CD14-positive monocyte (primary cell): ENCODE measurements around the gene TRPM8. TPM values are rescaled to one million over a fixed set of nuclear protein-coding genes. Genes with fewer than 3 reads are reported as not detected.

Source experiments
- DNase-seq, 3 donors: peaks; one replicate each; pipeline ENCODE4 v3.0.0-alpha.2; 2011 to 2022
- H2AFZ ChIP-seq: 2 replicates; pipeline ENCODE4 v1.6.0; 2012; ENCODE audit warnings: mild to moderate bottlenecking, low read depth, low read length, inconsistent platforms; ENCODE audit not compliant: insufficient read depth, poor library complexity, severe bottlenecking
- H3K27ac ChIP-seq, 2 donors: 1 replicate in 1 of 2; 2 replicates in 1 of 2; pipeline ENCODE4 v1.5.1; 2012 to 2013; ENCODE audit warnings: low read length in 2 of 2, control low read depth in 1 of 2, inconsistent platforms in 1 of 2, low read depth in 1 of 2, mild to moderate bottlenecking in 1 of 2
- H3K27me3 ChIP-seq, 2 donors: one replicate each; pipeline versions ENCODE4 v1.6.0 to v1.6.1; 2011 to 2013; ENCODE audit warnings: low read length in 2 of 2; ENCODE audit not compliant: control insufficient read depth in 2 of 2, insufficient read depth in 2 of 2
- H3K36me3 ChIP-seq, 2 donors: replicated peaks in 1 of 2; 1 replicate in 1 of 2; 2 replicates in 1 of 2; pipeline versions ENCODE4 v1.5.1 to v1.6.1; 2012 to 2013; ENCODE audit warnings: low read length in 2 of 2, control low read depth in 1 of 2, inconsistent platforms in 1 of 2, mild to moderate bottlenecking in 1 of 2; ENCODE audit not compliant: insufficient read depth in 2 of 2, control insufficient read depth in 1 of 2
- H3K4me1 ChIP-seq, 2 donors: 1 replicate in 1 of 2; 2 replicates in 1 of 2; pipeline versions ENCODE4 v1.5.1 to v1.6.1; 2012 to 2013; ENCODE audit warnings: low read length in 2 of 2, control low read depth in 1 of 2, inconsistent platforms in 1 of 2, mild to moderate bottlenecking in 1 of 2, moderate library complexity in 1 of 2; ENCODE audit not compliant: insufficient read depth in 2 of 2, control insufficient read depth in 1 of 2
- H3K4me2 ChIP-seq: replicated peaks from 2 replicates; pipeline ENCODE3; 2012; ENCODE audit warnings: low read length, moderate library complexity, mild to moderate bottlenecking; ENCODE audit not compliant: poor library complexity, severe bottlenecking; ENCODE audit errors: extremely low read depth
- H3K4me3 ChIP-seq, 3 experiments: fragments of 200-600 bp in 1 of 3; sonication (generic) in 1 of 3; replicated peaks in 1 of 3; 1 replicate in 2 of 3; 2 replicates in 1 of 3; pipeline ENCODE4 v1.5.1; 2011 to 2013; ENCODE audit warnings: low read length in 3 of 3, mild to moderate bottlenecking in 3 of 3, control low read depth in 2 of 3, low read depth in 2 of 3, inconsistent platforms in 1 of 3, moderate library complexity in 1 of 3
- H3K79me2 ChIP-seq: 2 replicates; pipeline ENCODE4 v1.6.0; 2012; ENCODE audit warnings: mild to moderate bottlenecking, control low read depth, inconsistent platforms, low read length, moderate library complexity; ENCODE audit not compliant: insufficient read depth
- H3K9ac ChIP-seq: 2 replicates; pipeline ENCODE4 v1.6.0; 2017; ENCODE audit warnings: low read length, mild to moderate bottlenecking; ENCODE audit not compliant: insufficient read depth, poor library complexity, severe bottlenecking
- H3K9me3 ChIP-seq, 2 donors: replicated peaks in 1 of 2; 1 replicate in 1 of 2; 2 replicates in 1 of 2; pipeline versions ENCODE4 v1.5.1 to v1.6.1; 2012 to 2013; ENCODE audit warnings: low read length in 2 of 2, control low read depth in 1 of 2; ENCODE audit not compliant: control insufficient read depth in 1 of 2, insufficient read depth in 1 of 2
- H4K20me1 ChIP-seq: 2 replicates; pipeline ENCODE4 v1.6.0; 2012; ENCODE audit warnings: mild to moderate bottlenecking, low read length, control low read depth, moderate library complexity; ENCODE audit not compliant: insufficient read depth
- H3K27ac Mint-ChIP-seq, 7 donors: one replicate each; pipeline ENCODE4 v1.8.0; 2020; ENCODE audit warnings: mild to moderate bottlenecking in 7 of 7, mixed read lengths in 7 of 7, moderate library complexity in 6 of 7, inconsistent platforms in 2 of 7
- H3K27me3 Mint-ChIP-seq, 3 donors: one replicate each; pipeline ENCODE4 v1.8.0; 2021 to 2022; ENCODE audit warnings: low read depth in 3 of 3, mild to moderate bottlenecking in 3 of 3, mixed read lengths in 3 of 3, moderate library complexity in 3 of 3, inconsistent platforms in 1 of 3
- H3K36me3 Mint-ChIP-seq, 2 donors: one replicate each; pipeline ENCODE4 v1.8.0; 2020; ENCODE audit warnings: mixed read lengths in 2 of 2, inconsistent platforms in 1 of 2, mild to moderate bottlenecking in 1 of 2
- H3K4me1 Mint-ChIP-seq: one replicate; pipeline ENCODE4 v1.8.0; 2020; ENCODE audit warnings: mild to moderate bottlenecking, mixed read lengths
- H3K4me3 Mint-ChIP-seq, 2 donors: one replicate each; pipeline ENCODE4 v1.8.0; 2020; ENCODE audit warnings: mild to moderate bottlenecking in 2 of 2, mixed read lengths in 2 of 2, moderate library complexity in 1 of 2
- H3K9me3 Mint-ChIP-seq, 7 donors: one replicate each; pipeline ENCODE4 v1.8.0; 2020 to 2022; ENCODE audit warnings: mixed read lengths in 7 of 7, mild to moderate bottlenecking in 6 of 7, moderate library complexity in 6 of 7, inconsistent platforms in 2 of 7
- WGBS: methylation state at CpG from one replicate; pipeline ENCODE4 v1.1.5; 2013; ENCODE audit warnings: missing lambda C conversion rate; ENCODE audit not compliant: insufficient coverage; 5-methylcytosine and 5-hydroxymethylcytosine counted together
- intact Hi-C, 2 donors: fragments of 100-400 bp; cut with micrococcal nuclease; formaldehyde crosslinking; loops; one replicate each; pipeline versions ENCODE4 v1.15.0 to v1.15.1; 2023
- polyA plus RNA-seq, 3 donors: library from polyadenylated mRNA; depleted of rRNA in 1 of 3; unstranded in 2 of 3; stranded (reverse) in 1 of 3; fragments of 300-500 nt in 2 of 3; fragments of >200 nt in 1 of 3; fragmentation: Illumina TruSeq in 2 of 3; gene quantifications; 1 replicate in 2 of 3; 2 replicates in 1 of 3; pipeline ENCODE4 v1.2.3, GENCODE V29; 2012 to 2021
- TF ChIP-seq, protein P1 (sequence below): fragments of 200-600 bp; IDR thresholded peaks from one replicate; pipeline ENCODE4 v1.8.0; 2022; ENCODE audit warnings: antibody characterized with exemption, mild to moderate bottlenecking

TRPM8 gene
- polyA plus RNA-seq, 3 donors, result not detected

DNA sequence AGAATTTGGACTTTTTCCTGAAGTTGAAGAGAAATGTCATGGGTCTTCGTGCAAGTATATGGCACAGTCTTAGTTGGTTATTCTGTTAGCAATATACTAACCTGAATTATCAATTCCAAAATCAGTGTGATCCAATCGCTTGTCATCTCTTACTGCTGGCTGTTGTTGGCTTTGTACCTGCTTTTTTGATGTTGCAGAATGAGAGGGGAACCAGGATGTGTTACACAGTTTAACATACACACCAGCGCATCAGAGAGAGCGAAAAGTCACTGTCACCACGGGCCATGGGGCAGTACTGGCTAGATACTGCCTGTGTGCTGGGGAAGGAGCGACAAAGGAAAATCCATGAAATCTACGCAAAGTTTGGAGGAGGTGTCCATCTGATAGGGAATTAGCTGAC, 74.0 kb downstream of the TRPM8 start:
- no peak overlapping the region for H3K9ac ChIP-seq
- no peak overlapping the region for H3K4me3 ChIP-seq
- no peaks in the 10 kb centered on the region for H3K9me3 ChIP-seq
- no peaks in the 10 kb centered on the region for H3K4me1 ChIP-seq
- Mint-ChIP-seq H3K27ac (no peak overlapping the region), H3K27me3 (peaks cover 0 to 13% (median 5%) of the 10 kb centered on the region in 3 donors), H3K4me1 (no peaks in the 10 kb centered on the region), H3K9me3 (peaks cover 0 to 2% (median 0%) of the 10 kb centered on the region in 7 donors), H3K36me3 (no peaks in the 10 kb centered on the region), H3K4me3 (no peak overlapping the region)
- H3K27me3 ChIP-seq, result no peaks in the 10 kb centered on the region
- WGBS, result 100% methylated on average over 1 of the region's 7 CpGs
- no peaks in the 10 kb centered on the region for H4K20me1 ChIP-seq
- TF ChIP-seq, protein P1, sequence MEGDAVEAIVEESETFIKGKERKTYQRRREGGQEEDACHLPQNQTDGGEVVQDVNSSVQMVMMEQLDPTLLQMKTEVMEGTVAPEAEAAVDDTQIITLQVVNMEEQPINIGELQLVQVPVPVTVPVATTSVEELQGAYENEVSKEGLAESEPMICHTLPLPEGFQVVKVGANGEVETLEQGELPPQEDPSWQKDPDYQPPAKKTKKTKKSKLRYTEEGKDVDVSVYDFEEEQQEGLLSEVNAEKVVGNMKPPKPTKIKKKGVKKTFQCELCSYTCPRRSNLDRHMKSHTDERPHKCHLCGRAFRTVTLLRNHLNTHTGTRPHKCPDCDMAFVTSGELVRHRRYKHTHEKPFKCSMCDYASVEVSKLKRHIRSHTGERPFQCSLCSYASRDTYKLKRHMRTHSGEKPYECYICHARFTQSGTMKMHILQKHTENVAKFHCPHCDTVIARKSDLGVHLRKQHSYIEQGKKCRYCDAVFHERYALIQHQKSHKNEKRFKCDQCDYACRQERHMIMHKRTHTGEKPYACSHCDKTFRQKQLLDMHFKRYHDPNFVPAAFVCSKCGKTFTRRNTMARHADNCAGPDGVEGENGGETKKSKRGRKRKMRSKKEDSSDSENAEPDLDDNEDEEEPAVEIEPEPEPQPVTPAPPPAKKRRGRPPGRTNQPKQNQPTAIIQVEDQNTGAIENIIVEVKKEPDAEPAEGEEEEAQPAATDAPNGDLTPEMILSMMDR, result no peak
- H3K79me2 ChIP-seq, result no peaks in the 10 kb centered on the region
- no peak for DNase-seq
- no peaks in the 10 kb centered on the region for H3K36me3 ChIP-seq
- intact Hi-C loops, result no loop called here
- H2AFZ ChIP-seq, result no peak overlapping the region
- H3K4me2 ChIP-seq, result no peak overlapping the region
- H3K27ac ChIP-seq, result no peak overlapping the region

DNA sequence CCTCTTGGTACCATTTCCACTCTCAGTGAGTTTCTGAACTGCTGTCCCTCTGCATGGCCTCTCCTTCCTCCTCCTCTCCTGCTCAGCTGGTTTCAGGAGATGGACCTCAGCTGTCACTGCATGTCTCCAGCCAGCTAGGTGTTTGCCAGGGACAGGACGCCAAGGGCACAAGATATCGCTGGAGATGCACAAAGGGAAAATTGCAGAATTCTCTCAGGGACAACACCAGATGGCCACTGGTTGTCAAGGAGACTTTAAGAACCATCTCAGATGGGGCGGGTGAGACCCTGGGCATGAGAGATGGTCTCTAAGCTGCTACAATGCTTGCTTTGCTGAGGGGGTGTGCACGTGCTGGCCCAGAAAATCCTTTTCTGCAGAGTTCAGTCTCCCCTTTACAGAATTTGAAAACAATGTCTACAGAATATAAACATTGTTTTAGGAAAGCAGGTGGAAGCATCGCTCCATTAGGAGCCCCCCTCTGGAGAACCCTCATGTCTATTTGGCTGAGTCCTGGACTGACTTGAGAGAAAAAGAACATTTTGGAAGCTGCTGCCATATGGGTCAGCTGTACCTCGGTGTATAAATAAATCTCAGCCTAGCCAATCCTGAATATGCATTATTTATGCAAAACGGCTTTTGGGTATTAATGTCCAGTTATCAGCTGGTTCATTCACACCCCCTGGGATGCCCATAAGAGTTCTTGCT, 75.5 kb downstream of the TRPM8 start:
- Mint-ChIP-seq H3K36me3 (no peaks in the 10 kb centered on the region), H3K9me3 (peaks cover 0 to 1% (median 0%) of the 10 kb centered on the region in 7 donors), H3K4me1 (no peaks in the 10 kb centered on the region), H3K27me3 (peaks cover 0 to 13% (median 5%) of the 10 kb centered on the region in 3 donors), H3K27ac (no peak overlapping the region), H3K4me3 (no peak overlapping the region)
- TF ChIP-seq, protein P1, result no peak
- no peak overlapping the region for H2AFZ ChIP-seq
- DNase-seq, result no peak
- no peaks in the 10 kb centered on the region for H3K4me1 ChIP-seq
- H3K27ac ChIP-seq, result no peak overlapping the region
- H3K9ac ChIP-seq, result no peak overlapping the region
- H3K79me2 ChIP-seq, result no peaks in the 10 kb centered on the region
- no peaks in the 10 kb centered on the region for H4K20me1 ChIP-seq
- no peaks in the 10 kb centered on the region for H3K36me3 ChIP-seq
- 100% methylated on average over 5 of the region's 7 CpGs for WGBS
- no peak overlapping the region for H3K4me2 ChIP-seq
- H3K4me3 ChIP-seq, result no peak overlapping the region
- intact Hi-C loops, result no loop called here
- no peaks in the 10 kb centered on the region for H3K9me3 ChIP-seq
- no peaks in the 10 kb centered on the region for H3K27me3 ChIP-seq
